GM06990 (cell line): ENCODE results near the gene MB21D2.
A peak's percentile ranks its signal among the peaks of the same experiment; 100 is the strongest.

Source experiments
- DNase-seq: peaks from one replicate; pipeline ENCODE4 v3.0.0-alpha.2; 2011; ENCODE audit not compliant: insufficient read length; ENCODE audit errors: extremely low read depth
- H3K27me3 ChIP-seq: replicated peaks from 2 replicates; pipeline ENCODE4 v1.6.0; 2011; ENCODE audit warnings: low read length; ENCODE audit not compliant: control insufficient read depth, insufficient read depth
- H3K36me3 ChIP-seq: 2 replicates; pipeline ENCODE4 v1.5.1; 2011; ENCODE audit warnings: low read length; ENCODE audit not compliant: control insufficient read depth, insufficient read depth
- H3K4me3 ChIP-seq: replicated peaks from 2 replicates; pipeline ENCODE4 v1.5.1; 2011; ENCODE audit warnings: low read depth, mild to moderate bottlenecking, control low read depth, low read length
- TF ChIP-seq, protein P1 (sequence below): IDR thresholded peaks from 2 replicates; pipeline ENCODE4 v1.5.1; 2011; ENCODE audit warnings: low read length, control low read depth, mild to moderate bottlenecking, inconsistent platforms; ENCODE audit not compliant: insufficient read depth, poor library complexity, severe bottlenecking

MB21D2 gene

DNA sequence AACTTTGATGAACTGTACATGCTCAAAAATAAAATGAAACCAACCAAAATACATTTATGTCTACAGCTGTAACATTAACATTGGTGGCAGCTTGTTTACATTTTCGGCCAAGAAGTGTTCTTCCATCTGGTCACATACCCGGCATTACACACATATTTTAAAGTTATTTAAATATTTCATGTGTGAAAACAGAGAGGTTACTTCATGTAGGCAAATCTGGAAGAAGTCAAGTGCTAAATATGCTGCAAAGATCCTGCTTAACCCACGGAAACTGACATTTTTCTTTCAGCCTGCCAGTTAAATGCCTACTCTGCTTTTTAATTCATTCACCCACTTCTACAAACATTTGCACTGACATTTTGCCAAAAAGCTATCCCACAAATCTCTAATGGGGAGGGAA lies 69.7 kb downstream of the MB21D2 start:
- Histone ChIP-seq H3K27me3 (no peaks in the 10 kb centered on the region), H3K4me3 (peak overlapping the region; percentile 46), H3K36me3 (no peaks in the 10 kb centered on the region)
- DNase-seq = no peak
- TF ChIP-seq, protein P1, sequence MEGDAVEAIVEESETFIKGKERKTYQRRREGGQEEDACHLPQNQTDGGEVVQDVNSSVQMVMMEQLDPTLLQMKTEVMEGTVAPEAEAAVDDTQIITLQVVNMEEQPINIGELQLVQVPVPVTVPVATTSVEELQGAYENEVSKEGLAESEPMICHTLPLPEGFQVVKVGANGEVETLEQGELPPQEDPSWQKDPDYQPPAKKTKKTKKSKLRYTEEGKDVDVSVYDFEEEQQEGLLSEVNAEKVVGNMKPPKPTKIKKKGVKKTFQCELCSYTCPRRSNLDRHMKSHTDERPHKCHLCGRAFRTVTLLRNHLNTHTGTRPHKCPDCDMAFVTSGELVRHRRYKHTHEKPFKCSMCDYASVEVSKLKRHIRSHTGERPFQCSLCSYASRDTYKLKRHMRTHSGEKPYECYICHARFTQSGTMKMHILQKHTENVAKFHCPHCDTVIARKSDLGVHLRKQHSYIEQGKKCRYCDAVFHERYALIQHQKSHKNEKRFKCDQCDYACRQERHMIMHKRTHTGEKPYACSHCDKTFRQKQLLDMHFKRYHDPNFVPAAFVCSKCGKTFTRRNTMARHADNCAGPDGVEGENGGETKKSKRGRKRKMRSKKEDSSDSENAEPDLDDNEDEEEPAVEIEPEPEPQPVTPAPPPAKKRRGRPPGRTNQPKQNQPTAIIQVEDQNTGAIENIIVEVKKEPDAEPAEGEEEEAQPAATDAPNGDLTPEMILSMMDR = no peak

DNA sequence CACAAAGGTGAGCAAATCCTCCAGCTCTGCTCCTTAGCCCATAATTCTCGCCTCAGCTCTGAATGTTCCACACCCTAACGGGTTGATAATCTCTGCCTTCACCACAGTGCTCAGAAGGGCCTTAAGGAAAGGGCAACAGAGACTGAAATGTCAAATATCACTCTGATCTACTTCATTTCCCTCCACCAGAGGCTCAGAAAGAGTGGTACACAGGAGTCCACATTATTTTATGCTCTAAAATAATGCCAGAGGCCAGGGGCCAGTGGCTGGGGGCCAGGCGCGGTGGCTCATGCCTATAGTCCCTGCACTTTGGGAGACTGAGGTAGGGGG lies 72.2 kb downstream of the MB21D2 start:
- Histone ChIP-seq H3K4me3 (no peak overlapping the region), H3K27me3 (no peaks in the 10 kb centered on the region), H3K36me3 (no peaks in the 10 kb centered on the region)
- TF ChIP-seq, protein P1 = no peak
- no peak for DNase-seq

DNA sequence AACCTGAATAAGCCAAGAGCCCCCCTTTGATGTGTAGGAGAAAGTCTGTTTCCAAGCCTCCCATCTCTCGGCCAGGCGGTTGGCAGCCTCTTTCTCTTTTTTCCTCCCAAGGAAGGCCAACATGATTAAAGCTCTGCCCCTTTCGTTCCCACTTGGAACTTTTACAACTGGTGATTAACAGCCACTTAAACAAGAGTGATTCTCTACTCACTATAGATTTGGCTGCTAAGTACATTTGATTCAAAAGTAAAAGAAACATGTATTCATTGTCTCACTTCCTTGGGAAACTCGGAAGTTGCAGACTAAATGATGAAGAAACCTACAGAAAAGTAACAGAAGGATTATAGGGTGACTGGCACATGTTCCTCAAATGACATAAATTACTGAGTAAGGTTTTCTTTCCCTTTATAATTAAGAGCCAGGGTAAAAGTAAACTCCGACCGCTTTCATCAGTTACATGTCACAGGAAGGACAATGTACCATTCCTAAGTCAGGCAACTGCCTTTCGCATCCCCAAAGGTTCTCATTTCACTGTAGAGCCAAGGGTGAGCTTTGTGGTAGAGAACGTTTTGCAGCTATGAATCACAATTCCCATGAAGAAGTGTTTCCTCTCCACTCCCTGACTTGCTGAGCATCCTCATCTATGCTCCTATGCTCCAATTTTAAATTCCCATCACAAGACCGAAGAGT lies 72.7 kb downstream of the MB21D2 start:
- no peak overlapping the region for H3K4me3 ChIP-seq
- DNase-seq = no peak
- TF ChIP-seq, protein P1 = no peak
- H3K27me3 ChIP-seq = no peaks in the 10 kb centered on the region
- no peaks in the 10 kb centered on the region for H3K36me3 ChIP-seq

DNA sequence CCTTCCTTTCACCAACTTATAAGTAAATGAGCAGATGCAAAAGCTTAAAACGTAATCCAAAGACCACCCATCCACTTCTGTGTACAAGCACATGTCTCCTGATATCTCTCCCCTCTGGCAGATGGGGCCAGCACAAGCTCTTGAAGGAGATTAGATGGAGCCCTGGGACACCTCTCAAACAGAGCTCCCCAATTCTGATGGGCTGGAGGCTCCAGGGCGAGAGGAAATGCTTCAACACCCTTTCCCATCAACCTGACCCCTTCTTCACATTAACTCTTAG lies 73.2 kb downstream of the MB21D2 start:
- Histone ChIP-seq H3K27me3 (no peaks in the 10 kb centered on the region), H3K4me3 (no peak overlapping the region), H3K36me3 (no peaks in the 10 kb centered on the region)
- TF ChIP-seq, protein P1 = no peak
- DNase-seq = no peak

DNA sequence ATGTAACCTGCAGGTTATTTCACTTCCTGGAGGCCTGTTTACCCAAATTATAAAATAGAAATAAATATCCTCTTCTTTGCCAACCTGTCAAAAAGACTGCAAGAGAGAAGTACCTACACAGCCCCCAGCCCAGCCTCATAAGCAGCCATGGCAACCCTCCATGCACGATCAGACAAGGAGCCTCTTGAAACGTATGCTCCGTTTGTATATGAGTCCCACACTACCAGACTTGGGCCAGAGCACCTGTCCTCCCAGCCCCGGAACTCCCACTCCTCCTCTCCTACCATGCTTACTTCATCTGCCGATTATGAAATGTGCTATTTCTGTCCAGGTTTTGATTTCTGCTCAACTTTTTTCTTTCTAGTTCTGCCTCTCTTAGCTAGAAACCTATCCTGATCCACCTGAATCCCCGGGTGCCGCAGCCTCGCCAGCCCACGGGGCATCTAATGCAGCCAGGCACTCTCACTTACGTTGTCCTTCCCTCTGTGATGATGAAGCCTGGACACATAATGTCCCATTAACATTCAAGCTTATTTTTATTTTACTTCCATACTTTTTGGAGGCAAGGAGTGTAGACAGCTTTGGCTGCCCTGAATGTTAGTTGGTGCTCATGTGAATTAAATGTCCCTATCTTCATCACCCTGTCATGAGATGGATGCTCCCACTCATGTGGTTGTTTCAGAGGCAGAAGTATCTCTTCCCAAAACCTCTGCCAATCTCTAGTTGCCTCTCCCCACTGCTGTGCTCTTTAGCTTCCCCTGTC lies 73.8 kb downstream of the MB21D2 start:
- no peak for DNase-seq
- no peaks in the 10 kb centered on the region for H3K36me3 ChIP-seq
- TF ChIP-seq, protein P1 = no peak
- H3K4me3 ChIP-seq = no peak overlapping the region
- H3K27me3 ChIP-seq = no peaks in the 10 kb centered on the region
